ENCODE results near the gene CRLF2.
"Not testable (repeated sequence)": the region's sequence is repeated elsewhere in the genome, so short reads cannot be mapped to it uniquely, and the experiment has no call there.

CRLF2 gene

GRCh38 chrX:1212532-1212931 is at the start of gene CRLF2:
TSS of gene CRLF2 (minus strand) at chrX:1212649. CDS start at chrX:1212634, 15 bp downstream.
- no peak for DNase-seq (ENCODE audit: low read depth)

- DNase-seq (ENCODE audit: low read depth), result not testable (repeated sequence)
Observed at GRCh38 chrX:1261771-1262170, 49.3 kb upstream of the CRLF2 start.

- no peak for DNase-seq (ENCODE audit: low read depth)
Observed at GRCh38 chrX:1261285-1261684, 48.8 kb upstream of the CRLF2 start.

GRCh38 chrX:1252861-1253260 is 40.4 kb upstream of the CRLF2 start:
- no peak for DNase-seq (ENCODE audit: low read depth)

- no peak for DNase-seq (ENCODE audit: low read depth)
Observed at GRCh38 chrX:1249101-1249887, 36.8 kb upstream of the CRLF2 start.

GRCh38 chrX:1248331-1249061 is 36.0 kb upstream of the CRLF2 start:
- DNase-seq (ENCODE audit: low read depth), result no peak

GRCh38 chrX:1246816-1247215 is 34.4 kb upstream of the CRLF2 start:
- DNase-seq (ENCODE audit: low read depth), result peak; percentile 83

- no peak for DNase-seq (ENCODE audit: low read depth)
Observed at GRCh38 chrX:1244164-1245076, 32.0 kb upstream of the CRLF2 start.

- no peak for DNase-seq (ENCODE audit: low read depth)
Observed at GRCh38 chrX:1242891-1243402, 30.5 kb upstream of the CRLF2 start.

- DNase-seq (ENCODE audit: low read depth), result not testable (repeated sequence)
Observed at GRCh38 chrX:1240551-1240950, 28.1 kb upstream of the CRLF2 start.

GRCh38 chrX:1239681-1240142 is 27.3 kb upstream of the CRLF2 start:
- DNase-seq (ENCODE audit: low read depth), result no peak

- no peak for DNase-seq (ENCODE audit: low read depth)
Observed at GRCh38 chrX:1231850-1232465, 19.5 kb upstream of the CRLF2 start.

GRCh38 chrX:1228101-1228500 is 15.7 kb upstream of the CRLF2 start:
- not testable (repeated sequence) for DNase-seq (ENCODE audit: low read depth)

GRCh38 chrX:1226249-1226648 is 13.8 kb upstream of the CRLF2 start:
- DNase-seq (ENCODE audit: low read depth), result no peak

GRCh38 chrX:1224954-1225353 is 12.5 kb upstream of the CRLF2 start:
- DNase-seq (ENCODE audit: low read depth), result no peak

- no peak for DNase-seq (ENCODE audit: low read depth)
Observed at GRCh38 chrX:1223242-1223600, 10.8 kb upstream of the CRLF2 start.

GRCh38 chrX:1222531-1223241 is 10.2 kb upstream of the CRLF2 start:
- no peak for DNase-seq (ENCODE audit: low read depth)

- DNase-seq (ENCODE audit: low read depth), result no peak
Observed at GRCh38 chrX:1221296-1221845, 8.9 kb upstream of the CRLF2 start.

GRCh38 chrX:1218286-1218685 is 5.8 kb upstream of the CRLF2 start:
- no peak for DNase-seq (ENCODE audit: low read depth)

GRCh38 chrX:1215123-1215823 is 2.8 kb upstream of the CRLF2 start:
- no peak for DNase-seq (ENCODE audit: low read depth)
